AG10803 (cell line): Measurements from ENCODE around the gene PRIMPOL.

ENCODE experiments used
- DNase-seq: peaks from one replicate; pipeline ENCODE4 v3.0.0; 2010; ENCODE audit warnings: low read depth
- H3K4me3 ChIP-seq: 2 replicates; pipeline ENCODE4 v1.5.1; 2011; ENCODE audit warnings: mild to moderate bottlenecking, low read length, control low read depth
- CTCF ChIP-seq: conservative IDR thresholded peaks from 2 replicates; pipeline ENCODE4 v1.5.1; 2011; ENCODE audit warnings: mild to moderate bottlenecking, low read length, control low read depth, inconsistent platforms

PRIMPOL gene

GRCh38 chr4:184695178-184695896, 45.8 kb downstream of the PRIMPOL start:
- no peak overlapping the region for H3K4me3 ChIP-seq
- TF ChIP-seq CTCF, result no peak
- DNase-seq, result no peak

GRCh38 chr4:184697956-184698355, 48.4 kb downstream of the PRIMPOL start:
- TF ChIP-seq CTCF, result no peak
- DNase-seq, result no peak
- H3K4me3 ChIP-seq, result no peak overlapping the region

- peak; percentile 26 for DNase-seq
- no peak overlapping the region for H3K4me3 ChIP-seq
- TF ChIP-seq CTCF, result no peak
Observed at GRCh38 chr4:184699941-184700340, 50.4 kb downstream of the PRIMPOL start.

- no peak for DNase-seq
- no peak overlapping the region for H3K4me3 ChIP-seq
- TF ChIP-seq CTCF, result no peak
Observed at GRCh38 chr4:184702114-184702513, 52.6 kb downstream of the PRIMPOL start.

- DNase-seq, result no peak
- TF ChIP-seq CTCF, result no peak
Observed at GRCh38 chr4:184705692-184706091, 56.2 kb downstream of the PRIMPOL start.

GRCh38 chr4:184706453-184706852, 56.9 kb downstream of the PRIMPOL start:
- no peak overlapping the region for H3K4me3 ChIP-seq
- no peak for TF ChIP-seq CTCF
- DNase-seq, result no peak

More at GRCh38 chr4:184705692-184706091, 56.2 kb downstream of the PRIMPOL start:
- no peak overlapping the region for H3K4me3 ChIP-seq

- no peak for DNase-seq
- no peak for TF ChIP-seq CTCF
- no peak overlapping the region for H3K4me3 ChIP-seq
Observed at GRCh38 chr4:184712322-184712721, 62.8 kb downstream of the PRIMPOL start.
